Parietal lobe (tissue), 1 donor: ENCODE data around the gene MIOX. TPM values are rescaled to one million over a fixed set of nuclear protein-coding genes. Genes with fewer than 3 reads are reported as not detected.

Source experiments
- total RNA-seq: library from RNA; depleted of rRNA; stranded (reverse); fragments of >200 nt; gene quantifications from one replicate; pipeline ENCODE4 v1.2.3, GENCODE V29; 2014

Gene MIOX
- total RNA-seq: not detected

GRCh38 chr22:50486561-50487289, at the start of gene MIOX:
TSS of gene MIOX (plus strand) at chr22:50486859. CDS start at chr22:50486898, 39 bp downstream.

DNA sequence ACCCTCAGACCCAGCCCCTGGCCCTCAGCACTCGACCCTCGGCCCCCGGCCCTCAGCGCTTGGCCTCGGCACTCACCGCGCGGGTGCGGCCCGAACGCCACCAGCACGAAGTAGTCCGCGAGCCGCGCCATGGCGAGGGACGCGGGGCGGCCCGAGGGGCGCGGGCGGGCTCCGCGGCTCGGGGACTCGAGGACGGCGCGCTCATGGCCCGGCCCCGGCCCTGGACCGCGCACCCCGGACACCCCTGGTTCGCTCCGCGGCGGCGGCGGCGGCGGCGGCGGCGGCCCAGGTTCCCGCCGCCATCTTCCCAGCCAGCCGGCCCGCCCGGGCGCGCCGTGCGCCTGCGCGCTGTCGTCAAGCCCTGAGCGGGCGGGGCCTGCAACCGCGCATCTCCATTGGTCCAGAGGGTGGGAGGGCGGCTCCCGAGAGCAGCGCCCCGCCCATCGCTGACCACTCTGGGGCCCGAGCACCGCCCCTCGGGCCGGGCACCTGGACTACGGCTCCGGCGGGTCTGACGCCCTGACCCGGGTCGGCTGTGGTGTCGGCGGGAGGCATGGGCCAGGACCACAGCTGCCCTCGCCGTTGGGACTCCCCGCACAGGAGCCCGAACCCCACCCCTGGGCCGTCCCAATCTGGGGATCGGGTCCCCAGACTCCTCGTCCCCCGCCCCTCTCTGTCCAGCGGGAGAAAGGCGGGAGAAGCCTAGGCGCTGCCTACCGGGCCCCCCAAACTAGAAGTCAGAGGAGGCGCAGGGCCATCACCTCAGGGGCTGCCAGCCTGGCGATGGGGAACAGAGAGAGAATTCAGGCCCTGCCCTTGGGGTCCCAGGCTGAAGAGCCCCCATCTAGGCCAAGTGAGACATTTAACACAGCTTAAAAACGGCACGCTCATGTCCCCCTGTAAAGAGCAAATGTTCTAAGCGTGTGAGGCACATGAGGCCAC, 11.7 kb upstream of the MIOX start, which contains the start of gene SBF1:
SBF1 (minus strand) TSS at position 326 of the 942 bp plus-strand sequence; CDS start at position 131, 195 bp downstream.

GRCh38 chr22:50481440-50482106, 5.1 kb upstream of the MIOX start, which contains the start of gene ADM2:
TSS of gene ADM2 (plus strand) at chr22:50481543. CDS start at chr22:50481848, 305 bp downstream.

DNA sequence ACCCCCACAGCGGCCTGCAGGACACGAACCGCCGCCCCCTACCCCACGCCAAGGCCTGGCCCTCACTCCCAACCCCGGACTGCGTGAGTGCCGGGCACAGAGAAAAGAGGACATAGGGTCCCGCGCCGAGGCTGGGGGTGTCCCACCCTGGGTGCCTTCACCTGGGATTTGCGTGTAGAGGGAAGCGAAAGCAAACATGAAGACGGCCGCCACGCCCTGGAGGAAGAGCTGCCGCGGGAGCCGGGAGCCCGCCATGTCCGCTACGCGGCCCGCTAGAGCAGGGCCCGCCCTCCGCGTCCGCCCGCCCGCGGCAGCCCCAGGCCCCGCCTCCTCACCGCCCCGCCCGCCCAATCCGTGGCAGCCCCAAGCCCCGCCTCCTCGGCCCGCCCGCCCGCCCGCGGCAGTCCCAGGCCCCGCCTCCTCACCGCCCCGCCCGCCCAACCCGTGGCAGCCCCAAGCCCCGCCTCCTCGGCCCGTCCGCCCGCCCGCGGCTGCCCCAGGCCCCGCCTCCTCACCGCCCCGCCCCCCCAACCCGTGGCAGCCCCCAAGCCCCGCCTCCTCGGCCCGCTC, 20.8 kb downstream of the MIOX start, which contains the start of gene LMF2:
LMF2 (minus strand) TSS at position 282 of the 570 bp plus-strand sequence; CDS start at position 255, 27 bp downstream.

GRCh38 chr22:50507991-50508884, 21.6 kb downstream of the MIOX start, which contains the start of gene NCAPH2:
TSS of gene NCAPH2 (plus strand) at chr22:50508224. CDS start at chr22:50508338, 114 bp downstream.

DNA sequence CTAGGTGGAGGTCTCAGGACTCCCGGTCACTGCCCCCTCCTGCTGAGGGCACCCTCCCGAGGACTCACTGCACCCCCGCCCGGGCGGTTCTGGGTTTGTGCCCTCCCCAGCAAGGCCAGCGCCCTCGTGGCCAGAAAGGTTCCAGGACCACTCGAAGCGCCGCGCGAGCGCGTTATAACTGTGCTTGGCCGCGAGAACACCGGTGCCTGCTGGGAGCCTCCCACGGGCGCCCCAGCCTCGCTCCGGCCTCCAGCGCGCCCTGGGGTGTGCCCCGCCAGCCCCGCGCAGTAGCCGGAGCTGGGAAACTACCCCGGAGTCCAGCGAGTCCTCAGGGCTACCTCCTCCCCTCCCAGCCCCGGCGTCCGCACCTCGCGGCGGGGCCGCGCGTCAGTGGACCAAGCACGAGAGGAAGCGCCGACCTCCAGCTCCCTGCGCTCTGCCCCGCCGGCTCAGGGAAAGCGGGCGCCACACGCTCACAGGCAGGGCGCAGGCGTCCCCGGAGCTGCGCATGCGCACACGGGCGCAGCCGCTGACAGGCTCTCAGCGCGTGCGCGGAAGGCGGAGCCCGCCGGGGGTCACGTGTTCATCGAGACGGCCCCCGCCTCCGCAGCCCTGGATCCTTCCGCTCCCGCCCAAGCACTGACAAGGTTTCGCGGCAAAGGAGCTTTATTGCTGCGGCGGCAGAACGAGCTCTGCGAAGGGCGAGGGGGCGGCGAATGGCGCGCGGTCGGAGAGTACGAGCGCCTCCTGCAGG, 38.6 kb downstream of the MIOX start, which contains the start of gene SCO2:
SCO2 (minus strand) TSS at position 495 of the 754 bp plus-strand sequence. CDS start 1,187 bp downstream, outside the sequence.

DNA sequence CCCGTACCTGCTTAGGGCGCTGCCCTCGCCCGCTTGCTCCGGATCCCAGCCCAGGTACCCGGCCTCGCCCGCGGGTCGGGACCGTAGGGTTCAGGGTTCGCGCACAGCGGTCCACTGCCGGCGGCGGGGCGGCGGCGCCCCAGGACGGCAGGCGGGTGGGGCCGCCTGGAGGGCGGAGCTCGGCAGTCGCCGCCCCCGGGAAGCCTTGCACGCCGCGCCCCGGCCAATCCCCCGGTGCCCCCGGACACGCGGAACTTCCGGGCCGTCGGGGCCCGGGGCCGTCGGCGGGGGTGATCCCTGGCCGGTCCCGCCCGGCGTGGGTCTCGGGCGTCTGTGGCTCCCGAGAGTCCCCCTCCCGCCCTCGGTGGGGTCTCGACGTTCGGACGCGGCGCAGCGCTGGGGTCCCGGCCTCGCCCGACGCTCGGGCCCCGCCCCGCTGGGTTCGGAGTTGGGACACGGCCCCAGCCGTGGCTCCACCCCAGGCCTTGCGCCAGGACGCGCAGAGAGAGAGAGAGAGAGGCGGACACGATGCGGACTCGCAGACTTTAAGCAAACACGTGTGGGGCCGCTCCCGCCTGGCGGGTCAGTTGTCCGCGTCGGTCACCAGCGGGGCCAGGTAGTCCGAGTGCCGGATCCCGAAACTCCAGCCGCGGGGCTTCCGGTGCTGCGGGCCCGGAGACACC, 43.4 kb downstream of the MIOX start, which contains the start of gene TYMP:
TYMP (minus strand) TSS at position 116 of the 683 bp plus-strand sequence. CDS start 303 bp downstream, outside the sequence.

Other genes starting within 250 kb of the MIOX start
- 83.9 TPM for gene TUBGCP6, start 241.8 kb upstream of the MIOX start, total RNA-seq
- gene HDAC10, start 235.6 kb upstream of the MIOX start, total RNA-seq: 51.6 TPM
- gene MAPK12, start 225.2 kb upstream of the MIOX start, total RNA-seq: 28.8 TPM
- 41.6 TPM for gene MAPK11, start 216.5 kb upstream of the MIOX start, total RNA-seq
- gene PLXNB2, start 179.2 kb upstream of the MIOX start, total RNA-seq: 87.6 TPM
- 26.0 TPM for gene DENND6B, start 159.8 kb upstream of the MIOX start, total RNA-seq
- gene PPP6R2, start 143.5 kb upstream of the MIOX start, total RNA-seq: 98.9 TPM
- gene SBF1, start 11.8 kb upstream of the MIOX start, total RNA-seq: 131 TPM
- gene ADM2, start 5.3 kb upstream of the MIOX start, total RNA-seq: under 0.01 TPM
- gene LMF2, start 20.8 kb downstream of the MIOX start, total RNA-seq: 22.2 TPM
- gene NCAPH2, start 21.4 kb downstream of the MIOX start, total RNA-seq: 59.2 TPM
- gene SCO2, start 38.7 kb downstream of the MIOX start, total RNA-seq: 1.3 TPM
- gene TYMP, start 43.2 kb downstream of the MIOX start, total RNA-seq: 1.3 TPM
- gene KLHDC7B, start 59.0 kb downstream of the MIOX start, total RNA-seq: not detected
- gene SYCE3, start 76.1 kb downstream of the MIOX start, total RNA-seq: not detected
- 18.2 TPM for gene CPT1B, start 91.6 kb downstream of the MIOX start, total RNA-seq
- gene CHKB, start 96.0 kb downstream of the MIOX start, total RNA-seq: 46.6 TPM
- 70.4 TPM for gene MAPK8IP2, start 113.9 kb downstream of the MIOX start, total RNA-seq
- 8.1 TPM for gene ARSA, start 141.3 kb downstream of the MIOX start, total RNA-seq
- gene SHANK3, start 186.0 kb downstream of the MIOX start, total RNA-seq: 9.7 TPM